CD4-positive, CD25-positive, alpha-beta regulatory T cell (primary cell): ENCODE results near the gene ACTR1A. TPM values are rescaled to one million over a fixed set of nuclear protein-coding genes. Genes with fewer than 3 reads are reported as not detected.

Experiments used
- ATAC-seq, 2 donors: fragments of 150-1000 bp; cut with Tn5 transposase; one replicate each; pipeline ENCODE4 v1.10.0; 2021; ENCODE audit warnings: low read depth in 2 of 2, moderate number of reproducible peaks in 2 of 2, moderate library complexity in 1 of 2
- DNase-seq, 3 donors: peaks; one replicate each; pipeline versions ENCODE4 v3.0.0 to v3.0.0-alpha.2; 2012 to 2022; ENCODE audit warnings: mixed read lengths in 1 of 3
- H3K27ac ChIP-seq: one replicate; pipeline ENCODE4 v1.7.0; 2013; ENCODE audit warnings: mild to moderate bottlenecking, low read length; ENCODE audit not compliant: insufficient read depth, poor library complexity, severe bottlenecking
- H3K27me3 ChIP-seq: one replicate; pipeline ENCODE4 v1.7.0; 2013; ENCODE audit warnings: low read length; ENCODE audit not compliant: control insufficient read depth, insufficient read depth
- H3K36me3 ChIP-seq: one replicate; pipeline ENCODE4 v1.7.0; 2013; ENCODE audit warnings: mild to moderate bottlenecking, low read length, moderate library complexity; ENCODE audit not compliant: control insufficient read depth, insufficient read depth
- H3K4me1 ChIP-seq: 2 replicates; pipeline ENCODE4 v1.7.0; 2013; ENCODE audit warnings: mild to moderate bottlenecking, low read length; ENCODE audit not compliant: insufficient read depth, control insufficient read depth, poor library complexity, severe bottlenecking
- H3K4me3 ChIP-seq: one replicate; pipeline ENCODE4 v1.7.0; 2013; ENCODE audit warnings: low read depth, mild to moderate bottlenecking, low read length, moderate library complexity
- H3K9me3 ChIP-seq, 2 experiments: 1 replicate in 1 of 2; 2 replicates in 1 of 2; pipeline ENCODE4 v1.7.0; 2013; ENCODE audit warnings: low read length in 2 of 2, mild to moderate bottlenecking in 1 of 2, moderate library complexity in 1 of 2; ENCODE audit not compliant: control insufficient read depth in 2 of 2
- H3K27ac Mint-ChIP-seq, 3 donors: one replicate each; pipeline ENCODE4 v1.8.0; 2020 to 2022; ENCODE audit warnings: mild to moderate bottlenecking in 3 of 3, mixed read lengths in 3 of 3, moderate library complexity in 2 of 3
- H3K27me3 Mint-ChIP-seq: one replicate; pipeline ENCODE4 v1.8.0; 2022; ENCODE audit warnings: mild to moderate bottlenecking, mixed read lengths
- H3K36me3 Mint-ChIP-seq: one replicate; pipeline ENCODE4 v1.8.0; 2020; ENCODE audit warnings: mixed read lengths
- H3K4me1 Mint-ChIP-seq, 4 donors: one replicate each; pipeline ENCODE4 v1.8.0; 2020 to 2022; ENCODE audit warnings: mixed read lengths in 4 of 4, mild to moderate bottlenecking in 1 of 4
- H3K4me3 Mint-ChIP-seq, 4 donors: one replicate each; pipeline ENCODE4 v1.8.0; 2020 to 2022; ENCODE audit warnings: mild to moderate bottlenecking in 4 of 4, mixed read lengths in 4 of 4, moderate library complexity in 3 of 4
- H3K9me3 Mint-ChIP-seq, 7 donors: one replicate each; pipeline ENCODE4 v1.8.0; 2020 to 2022; ENCODE audit warnings: mixed read lengths in 7 of 7, mild to moderate bottlenecking in 3 of 7, moderate library complexity in 2 of 7
- polyA plus RNA-seq, 4 donors: library from polyadenylated mRNA; unstranded; fragments of 300-500 nt; fragmentation: Illumina TruSeq; gene quantifications; one replicate each; pipeline ENCODE4 v1.2.3, GENCODE V29; 2021
- total RNA-seq: library from RNA; stranded (reverse); gene quantifications from one replicate; pipeline ENCODE4 v1.2.3, GENCODE V29; 2022

Gene ACTR1A
- total and polyA plus RNA-seq, 5 donors from 2014 or later, result 63.0 to 77.9 (median 74.7) TPM

- Mint-ChIP-seq H3K27me3 (no peaks in the 10 kb centered on the region), H3K36me3 (peaks cover 15% of the 10 kb centered on the region), H3K4me3 (no peak overlapping the region), H3K9me3 (no peaks in the 10 kb centered on the region), H3K4me1 (peaks cover 0 to 30% (median 14%) of the 10 kb centered on the region in 4 donors), H3K27ac (peak overlapping the region; percentile 54 to 91 (median 75))
- Histone ChIP-seq H3K27me3 (no peaks in the 10 kb centered on the region), H3K36me3 (peaks cover 18% of the 10 kb centered on the region), H3K4me1 (peaks cover 12% of the 10 kb centered on the region), H3K9me3 (no peaks in the 10 kb centered on the region), H3K27ac (peak overlapping the region; percentile 8), H3K4me3 (no peak overlapping the region)
- ATAC-seq, result no peak
- peak in 1 of 3 donors; percentile 33 for DNase-seq
These were observed 25.9 kb downstream of the ACTR1A start for GRCh38 chr10:102476466-102477141.

GRCh38 chr10:102475451-102476040 is 27.0 kb downstream of the ACTR1A start:
- H3K4me1 ChIP-seq, result peaks cover 12% of the 10 kb centered on the region
- no peaks in the 10 kb centered on the region for H3K27me3 ChIP-seq
- H3K36me3 Mint-ChIP-seq, result peaks cover 14% of the 10 kb centered on the region
- H3K4me1 Mint-ChIP-seq, result peaks cover 0 to 30% (median 14%) of the 10 kb centered on the region in 4 donors
- no peaks in the 10 kb centered on the region for H3K9me3 Mint-ChIP-seq
- peaks cover 7% of the 10 kb centered on the region for H3K36me3 ChIP-seq
- no peak overlapping the region for H3K27ac ChIP-seq
- no peak overlapping the region for H3K4me3 Mint-ChIP-seq
- DNase-seq (no peak), ATAC-seq (no peak)
- peak overlapping the region in 1 of 3 donors; percentile 82 for H3K27ac Mint-ChIP-seq
- H3K9me3 ChIP-seq, result no peaks in the 10 kb centered on the region
- H3K27me3 Mint-ChIP-seq, result no peaks in the 10 kb centered on the region
- H3K4me3 ChIP-seq, result no peak overlapping the region

GRCh38 chr10:102473445-102474331 is 28.8 kb downstream of the ACTR1A start:
- Histone ChIP-seq H3K9me3 (no peaks in the 10 kb centered on the region), H3K4me3 (no peak overlapping the region), H3K27me3 (no peaks in the 10 kb centered on the region), H3K27ac (no peak overlapping the region), H3K4me1 (peaks cover 10% of the 10 kb centered on the region), H3K36me3 (no peaks in the 10 kb centered on the region)
- H3K27ac Mint-ChIP-seq, result peak overlapping the region; percentile 71 to 83 (median 83)
- peaks cover 3% of the 10 kb centered on the region for H3K36me3 Mint-ChIP-seq
- H3K4me1 Mint-ChIP-seq, result peaks cover 0 to 24% (median 9%) of the 10 kb centered on the region in 4 donors
- H3K27me3 Mint-ChIP-seq, result no peaks in the 10 kb centered on the region
- ATAC-seq (peak; percentile 60 to 75), DNase-seq (peak in 2 of 3 donors; percentile 15 to 67)
- peak overlapping the region in 3 of 4 donors; percentile 35 to 79 (median 58) for H3K4me3 Mint-ChIP-seq
- no peaks in the 10 kb centered on the region for H3K9me3 Mint-ChIP-seq

GRCh38 chr10:102470579-102471546 is 31.6 kb downstream of the ACTR1A start:
- peaks cover 0 to 17% (median 6%) of the 10 kb centered on the region in 4 donors for H3K4me1 Mint-ChIP-seq
- H3K27ac Mint-ChIP-seq, result no peak overlapping the region

GRCh38 chr10:102468683-102469082 is 33.8 kb downstream of the ACTR1A start:
- Histone ChIP-seq H3K9me3 (no peaks in the 10 kb centered on the region), H3K27me3 (no peaks in the 10 kb centered on the region), H3K36me3 (no peaks in the 10 kb centered on the region), H3K4me3 (no peak overlapping the region), H3K4me1 (peaks cover 9% of the 10 kb centered on the region), H3K27ac (no peak overlapping the region)
- no peaks in the 10 kb centered on the region for H3K9me3 Mint-ChIP-seq
- H3K36me3 Mint-ChIP-seq, result peaks cover 3% of the 10 kb centered on the region
- peaks cover 2 to 8% (median 6%) of the 10 kb centered on the region in 4 donors for H3K4me1 Mint-ChIP-seq
- H3K27me3 Mint-ChIP-seq, result peaks cover 2% of the 10 kb centered on the region
- no peak overlapping the region for H3K27ac Mint-ChIP-seq
- no peak overlapping the region for H3K4me3 Mint-ChIP-seq
- ATAC-seq (no peak), DNase-seq (no peak)

More at GRCh38 chr10:102470579-102471546, 31.6 kb downstream of the ACTR1A start:
- Mint-ChIP-seq H3K4me3 (no peak overlapping the region), H3K36me3 (peaks cover 3% of the 10 kb centered on the region), H3K27me3 (no peaks in the 10 kb centered on the region), H3K9me3 (no peaks in the 10 kb centered on the region)
- H3K27ac ChIP-seq, result no peak overlapping the region
- ATAC-seq (no peak), DNase-seq (no peak)
- H3K4me3 ChIP-seq, result no peak overlapping the region
- H3K36me3 ChIP-seq, result no peaks in the 10 kb centered on the region
- H3K27me3 ChIP-seq, result no peaks in the 10 kb centered on the region
- H3K9me3 ChIP-seq, result no peaks in the 10 kb centered on the region
- peaks cover 9% of the 10 kb centered on the region for H3K4me1 ChIP-seq

- Mint-ChIP-seq H3K27me3 (peaks cover 6% of the 10 kb centered on the region), H3K9me3 (no peaks in the 10 kb centered on the region), H3K27ac (no peak overlapping the region), H3K4me1 (peaks cover under 1 to 5% (median 4%) of the 10 kb centered on the region in 4 donors), H3K36me3 (peaks cover 3% of the 10 kb centered on the region), H3K4me3 (no peak overlapping the region)
- no peak overlapping the region for H3K27ac ChIP-seq
- peaks cover 2% of the 10 kb centered on the region for H3K4me1 ChIP-seq
- H3K27me3 ChIP-seq, result no peaks in the 10 kb centered on the region
- no peak for DNase-seq
- ATAC-seq, result no peak
- no peaks in the 10 kb centered on the region for H3K36me3 ChIP-seq
- no peaks in the 10 kb centered on the region for H3K9me3 ChIP-seq
- no peak overlapping the region for H3K4me3 ChIP-seq
These were observed 34.5 kb downstream of the ACTR1A start for GRCh38 chr10:102467971-102468438.

GRCh38 chr10:102467318-102467717 is 35.2 kb downstream of the ACTR1A start:
- Histone ChIP-seq H3K27me3 (no peaks in the 10 kb centered on the region), H3K4me3 (no peak overlapping the region), H3K36me3 (no peaks in the 10 kb centered on the region), H3K9me3 (no peaks in the 10 kb centered on the region), H3K4me1 (no peaks in the 10 kb centered on the region), H3K27ac (no peak overlapping the region)
- DNase-seq (no peak), ATAC-seq (no peak)
- H3K9me3 Mint-ChIP-seq, result no peaks in the 10 kb centered on the region
- no peak overlapping the region for H3K27ac Mint-ChIP-seq
- H3K4me3 Mint-ChIP-seq, result no peak overlapping the region
- H3K27me3 Mint-ChIP-seq, result peaks cover 6% of the 10 kb centered on the region
- peaks cover 3% of the 10 kb centered on the region for H3K36me3 Mint-ChIP-seq
- peaks cover 4 to 10% (median 8%) of the 10 kb centered on the region in 4 donors for H3K4me1 Mint-ChIP-seq
